SIG-M5 (cell line): Measurements from ENCODE around the gene KCNK1.

Experiments
- DNase-seq: peaks from one replicate; lab custom pipeline; 2025; lab: John Stamatoyannopoulos, UW

KCNK1 gene

GRCh38 chr1:233704898-233705723 lies 91.2 kb downstream of the KCNK1 start:
- no peak for DNase-seq

DNA sequence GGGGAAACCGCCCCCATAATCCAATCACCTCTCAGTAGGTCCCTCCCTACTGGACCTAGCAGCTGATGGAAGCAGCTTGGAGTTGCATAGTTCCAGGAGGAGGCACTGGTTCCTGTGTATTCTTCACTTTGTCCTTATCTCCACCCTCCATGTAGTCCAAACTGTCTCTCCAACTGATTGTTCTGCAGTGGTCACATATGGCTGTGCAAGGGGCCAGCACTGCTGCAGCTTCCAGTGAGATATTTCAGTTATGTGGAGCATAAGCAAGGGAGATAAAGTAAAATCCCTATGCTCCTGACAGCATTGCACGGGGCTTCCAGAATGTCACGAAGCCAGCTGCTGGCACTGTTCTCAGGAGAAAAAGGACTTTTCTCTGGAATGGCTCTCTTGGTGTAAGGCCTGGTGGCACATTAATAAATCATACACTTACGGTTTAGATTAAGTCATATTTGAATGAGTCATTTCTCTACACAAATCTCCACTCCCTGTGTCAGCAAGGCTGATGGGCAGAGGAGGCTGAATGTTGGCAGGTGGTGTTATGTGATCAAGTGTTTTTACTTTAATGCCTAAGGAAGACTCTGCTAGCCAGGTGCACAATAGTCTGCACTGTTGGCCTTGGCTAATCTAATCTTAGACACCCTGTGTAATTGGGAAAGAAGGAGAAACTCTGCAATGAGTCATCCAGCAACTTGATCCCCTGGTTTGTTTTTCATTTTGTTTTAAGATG lies 93.4 kb downstream of the KCNK1 start:
- no peak for DNase-seq

DNA sequence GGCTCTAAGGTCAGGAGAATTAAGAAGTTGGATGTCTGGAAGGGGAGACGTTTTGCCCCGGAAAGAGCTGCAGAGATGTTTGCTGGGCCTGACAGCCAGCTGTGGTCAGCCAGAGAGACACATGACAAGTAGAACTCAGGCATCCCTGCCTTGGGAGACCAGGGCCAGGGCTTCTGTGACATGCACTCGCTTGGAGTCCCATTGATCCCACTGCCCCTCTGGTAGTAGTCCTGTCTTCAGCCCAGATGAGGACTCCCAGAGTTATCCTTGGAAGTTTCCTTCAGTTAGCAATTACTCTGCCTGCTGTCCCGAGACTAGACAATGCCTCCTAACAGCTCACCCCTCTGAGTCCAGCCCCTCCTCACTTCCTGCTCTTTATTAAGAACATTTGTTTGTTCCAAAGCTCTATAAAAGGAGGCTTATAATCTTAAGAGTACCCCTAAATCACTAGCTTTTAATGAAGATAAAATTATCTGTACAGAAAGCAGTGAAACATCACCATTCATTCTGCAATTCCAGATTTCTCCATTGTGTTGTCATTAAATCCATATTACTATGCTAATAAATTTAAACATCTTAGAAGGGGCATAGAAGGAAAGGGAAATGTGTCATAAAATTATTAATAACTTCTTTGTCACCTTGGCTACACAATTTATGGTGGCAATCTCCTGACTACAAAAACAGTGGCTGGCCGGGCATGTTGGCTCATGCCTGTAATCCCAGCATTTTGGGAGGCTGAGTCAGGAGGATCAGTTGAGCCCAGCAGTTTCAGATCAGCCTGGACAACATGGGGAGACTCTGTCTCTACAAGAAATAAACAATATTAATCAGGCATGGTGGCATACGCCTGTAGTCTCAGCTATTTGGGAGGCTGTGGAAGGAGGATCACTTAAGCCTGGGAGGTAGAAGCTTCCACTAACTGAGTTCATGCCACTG lies 94.2 kb downstream of the KCNK1 start:
- no peak for DNase-seq

GRCh38 chr1:233710031-233710430 lies 96.1 kb downstream of the KCNK1 start:
- no peak for DNase-seq

- no peak for DNase-seq
Observed at GRCh38 chr1:233710507-233710906, 96.6 kb downstream of the KCNK1 start.

- DNase-seq, result no peak
Observed at GRCh38 chr1:233714631-233715217, 100.8 kb downstream of the KCNK1 start.

DNA sequence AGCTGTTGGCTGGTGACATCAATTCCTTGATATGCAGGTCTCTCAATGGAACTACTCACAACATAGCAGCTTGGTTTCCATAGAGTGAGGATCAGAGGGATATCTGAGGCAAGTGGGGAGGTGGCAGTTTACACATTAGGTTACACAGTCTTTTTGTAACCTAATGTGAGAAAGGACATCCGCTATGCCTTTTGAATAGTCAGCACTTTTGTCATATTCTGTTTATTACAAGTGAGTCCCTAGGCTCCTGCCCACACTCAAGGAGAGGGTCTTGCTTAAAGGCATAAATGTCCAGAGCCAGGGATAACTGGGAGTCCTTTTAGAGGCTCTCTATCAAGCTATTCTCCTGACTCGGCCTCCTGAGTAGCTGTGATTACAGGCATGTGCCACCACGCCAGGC lies 104.2 kb downstream of the KCNK1 start:
- DNase-seq, result no peak

GRCh38 chr1:233719655-233720341 lies 105.9 kb downstream of the KCNK1 start:
- no peak for DNase-seq

GRCh38 chr1:233721004-233721595 lies 107.2 kb downstream of the KCNK1 start:
- DNase-seq, result no peak
